ENCODE measurements around the gene KCNG2.

DNA sequence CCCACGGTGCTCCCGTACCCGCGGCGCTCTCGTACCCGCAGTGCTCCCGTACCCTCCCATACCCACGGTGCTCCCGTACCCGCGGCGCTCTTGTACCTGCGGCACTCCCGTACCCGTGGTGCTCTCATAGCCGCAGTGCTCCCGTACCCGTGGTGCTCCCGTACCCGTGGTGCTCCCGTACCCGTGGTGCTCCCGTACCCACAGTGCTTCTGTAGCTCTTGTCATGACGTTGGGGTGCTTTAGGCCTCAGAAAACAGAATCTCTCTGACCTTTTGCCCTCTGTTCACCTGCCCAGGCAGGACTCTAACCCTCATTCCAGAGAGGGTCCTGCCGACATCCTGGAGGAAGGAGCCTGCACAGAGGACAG is 118.4 kb downstream of the KCNG2 start:
- TF ChIP-seq YY1 (IDR thresholded peaks at IDR 0.05; ENCODE audit: low read depth, low read length): no peak
- TF ChIP-seq JUND (IDR thresholded peaks at IDR 0.05; ENCODE audit: low read length): no peak
- no peak for TF ChIP-seq MAX (IDR thresholded peaks at IDR 0.05)
- no peak for TF ChIP-seq POLR2A (IDR thresholded peaks at IDR 0.05; ENCODE audit: control extremely low read depth in 1 of 2, low read depth in 2 of 2, low read length in 2 of 2)
- TF ChIP-seq, protein P1, sequence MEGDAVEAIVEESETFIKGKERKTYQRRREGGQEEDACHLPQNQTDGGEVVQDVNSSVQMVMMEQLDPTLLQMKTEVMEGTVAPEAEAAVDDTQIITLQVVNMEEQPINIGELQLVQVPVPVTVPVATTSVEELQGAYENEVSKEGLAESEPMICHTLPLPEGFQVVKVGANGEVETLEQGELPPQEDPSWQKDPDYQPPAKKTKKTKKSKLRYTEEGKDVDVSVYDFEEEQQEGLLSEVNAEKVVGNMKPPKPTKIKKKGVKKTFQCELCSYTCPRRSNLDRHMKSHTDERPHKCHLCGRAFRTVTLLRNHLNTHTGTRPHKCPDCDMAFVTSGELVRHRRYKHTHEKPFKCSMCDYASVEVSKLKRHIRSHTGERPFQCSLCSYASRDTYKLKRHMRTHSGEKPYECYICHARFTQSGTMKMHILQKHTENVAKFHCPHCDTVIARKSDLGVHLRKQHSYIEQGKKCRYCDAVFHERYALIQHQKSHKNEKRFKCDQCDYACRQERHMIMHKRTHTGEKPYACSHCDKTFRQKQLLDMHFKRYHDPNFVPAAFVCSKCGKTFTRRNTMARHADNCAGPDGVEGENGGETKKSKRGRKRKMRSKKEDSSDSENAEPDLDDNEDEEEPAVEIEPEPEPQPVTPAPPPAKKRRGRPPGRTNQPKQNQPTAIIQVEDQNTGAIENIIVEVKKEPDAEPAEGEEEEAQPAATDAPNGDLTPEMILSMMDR (IDR thresholded peaks at IDR 0.05; ENCODE audit: control extremely low read depth in 1 of 3, insufficient read depth in 1 of 3, low read depth in 1 of 3, low read length in 3 of 3): no peak
- TF ChIP-seq EZH2 (IDR thresholded peaks at IDR 0.05; ENCODE audit: low read depth, low read length, severe bottlenecking): no peak
- TF ChIP-seq, protein P2, sequence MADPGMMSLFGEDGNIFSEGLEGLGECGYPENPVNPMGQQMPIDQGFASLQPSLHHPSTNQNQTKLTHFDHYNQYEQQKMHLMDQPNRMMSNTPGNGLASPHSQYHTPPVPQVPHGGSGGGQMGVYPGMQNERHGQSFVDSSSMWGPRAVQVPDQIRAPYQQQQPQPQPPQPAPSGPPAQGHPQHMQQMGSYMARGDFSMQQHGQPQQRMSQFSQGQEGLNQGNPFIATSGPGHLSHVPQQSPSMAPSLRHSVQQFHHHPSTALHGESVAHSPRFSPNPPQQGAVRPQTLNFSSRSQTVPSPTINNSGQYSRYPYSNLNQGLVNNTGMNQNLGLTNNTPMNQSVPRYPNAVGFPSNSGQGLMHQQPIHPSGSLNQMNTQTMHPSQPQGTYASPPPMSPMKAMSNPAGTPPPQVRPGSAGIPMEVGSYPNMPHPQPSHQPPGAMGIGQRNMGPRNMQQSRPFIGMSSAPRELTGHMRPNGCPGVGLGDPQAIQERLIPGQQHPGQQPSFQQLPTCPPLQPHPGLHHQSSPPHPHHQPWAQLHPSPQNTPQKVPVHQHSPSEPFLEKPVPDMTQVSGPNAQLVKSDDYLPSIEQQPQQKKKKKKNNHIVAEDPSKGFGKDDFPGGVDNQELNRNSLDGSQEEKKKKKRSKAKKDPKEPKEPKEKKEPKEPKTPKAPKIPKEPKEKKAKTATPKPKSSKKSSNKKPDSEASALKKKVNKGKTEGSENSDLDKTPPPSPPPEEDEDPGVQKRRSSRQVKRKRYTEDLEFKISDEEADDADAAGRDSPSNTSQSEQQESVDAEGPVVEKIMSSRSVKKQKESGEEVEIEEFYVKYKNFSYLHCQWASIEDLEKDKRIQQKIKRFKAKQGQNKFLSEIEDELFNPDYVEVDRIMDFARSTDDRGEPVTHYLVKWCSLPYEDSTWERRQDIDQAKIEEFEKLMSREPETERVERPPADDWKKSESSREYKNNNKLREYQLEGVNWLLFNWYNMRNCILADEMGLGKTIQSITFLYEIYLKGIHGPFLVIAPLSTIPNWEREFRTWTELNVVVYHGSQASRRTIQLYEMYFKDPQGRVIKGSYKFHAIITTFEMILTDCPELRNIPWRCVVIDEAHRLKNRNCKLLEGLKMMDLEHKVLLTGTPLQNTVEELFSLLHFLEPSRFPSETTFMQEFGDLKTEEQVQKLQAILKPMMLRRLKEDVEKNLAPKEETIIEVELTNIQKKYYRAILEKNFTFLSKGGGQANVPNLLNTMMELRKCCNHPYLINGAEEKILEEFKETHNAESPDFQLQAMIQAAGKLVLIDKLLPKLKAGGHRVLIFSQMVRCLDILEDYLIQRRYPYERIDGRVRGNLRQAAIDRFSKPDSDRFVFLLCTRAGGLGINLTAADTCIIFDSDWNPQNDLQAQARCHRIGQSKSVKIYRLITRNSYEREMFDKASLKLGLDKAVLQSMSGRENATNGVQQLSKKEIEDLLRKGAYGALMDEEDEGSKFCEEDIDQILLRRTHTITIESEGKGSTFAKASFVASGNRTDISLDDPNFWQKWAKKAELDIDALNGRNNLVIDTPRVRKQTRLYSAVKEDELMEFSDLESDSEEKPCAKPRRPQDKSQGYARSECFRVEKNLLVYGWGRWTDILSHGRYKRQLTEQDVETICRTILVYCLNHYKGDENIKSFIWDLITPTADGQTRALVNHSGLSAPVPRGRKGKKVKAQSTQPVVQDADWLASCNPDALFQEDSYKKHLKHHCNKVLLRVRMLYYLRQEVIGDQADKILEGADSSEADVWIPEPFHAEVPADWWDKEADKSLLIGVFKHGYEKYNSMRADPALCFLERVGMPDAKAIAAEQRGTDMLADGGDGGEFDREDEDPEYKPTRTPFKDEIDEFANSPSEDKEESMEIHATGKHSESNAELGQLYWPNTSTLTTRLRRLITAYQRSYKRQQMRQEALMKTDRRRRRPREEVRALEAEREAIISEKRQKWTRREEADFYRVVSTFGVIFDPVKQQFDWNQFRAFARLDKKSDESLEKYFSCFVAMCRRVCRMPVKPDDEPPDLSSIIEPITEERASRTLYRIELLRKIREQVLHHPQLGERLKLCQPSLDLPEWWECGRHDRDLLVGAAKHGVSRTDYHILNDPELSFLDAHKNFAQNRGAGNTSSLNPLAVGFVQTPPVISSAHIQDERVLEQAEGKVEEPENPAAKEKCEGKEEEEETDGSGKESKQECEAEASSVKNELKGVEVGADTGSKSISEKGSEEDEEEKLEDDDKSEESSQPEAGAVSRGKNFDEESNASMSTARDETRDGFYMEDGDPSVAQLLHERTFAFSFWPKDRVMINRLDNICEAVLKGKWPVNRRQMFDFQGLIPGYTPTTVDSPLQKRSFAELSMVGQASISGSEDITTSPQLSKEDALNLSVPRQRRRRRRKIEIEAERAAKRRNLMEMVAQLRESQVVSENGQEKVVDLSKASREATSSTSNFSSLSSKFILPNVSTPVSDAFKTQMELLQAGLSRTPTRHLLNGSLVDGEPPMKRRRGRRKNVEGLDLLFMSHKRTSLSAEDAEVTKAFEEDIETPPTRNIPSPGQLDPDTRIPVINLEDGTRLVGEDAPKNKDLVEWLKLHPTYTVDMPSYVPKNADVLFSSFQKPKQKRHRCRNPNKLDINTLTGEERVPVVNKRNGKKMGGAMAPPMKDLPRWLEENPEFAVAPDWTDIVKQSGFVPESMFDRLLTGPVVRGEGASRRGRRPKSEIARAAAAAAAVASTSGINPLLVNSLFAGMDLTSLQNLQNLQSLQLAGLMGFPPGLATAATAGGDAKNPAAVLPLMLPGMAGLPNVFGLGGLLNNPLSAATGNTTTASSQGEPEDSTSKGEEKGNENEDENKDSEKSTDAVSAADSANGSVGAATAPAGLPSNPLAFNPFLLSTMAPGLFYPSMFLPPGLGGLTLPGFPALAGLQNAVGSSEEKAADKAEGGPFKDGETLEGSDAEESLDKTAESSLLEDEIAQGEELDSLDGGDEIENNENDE (IDR thresholded peaks at IDR 0.05; ENCODE audit: insufficient replicate concordance, low read length): no peak
- no peak for TF ChIP-seq GABPA (IDR thresholded peaks at IDR 0.05; ENCODE audit: borderline replicate concordance, insufficient read depth, low read length)
- TF ChIP-seq SRF (IDR thresholded peaks at IDR 0.05; ENCODE audit: low read depth, low read length): no peak
- no peak for TF ChIP-seq KDM5A (IDR thresholded peaks at IDR 0.05; ENCODE audit: low read length)
- TF ChIP-seq HDAC6 (IDR thresholded peaks at IDR 0.05; ENCODE audit: low read depth, low read length): no peak
- no peak for TF ChIP-seq SIX5 (IDR thresholded peaks at IDR 0.05; ENCODE audit: low read depth, low read length)
- no peak for TF ChIP-seq POLR2AphosphoS5 (IDR thresholded peaks at IDR 0.05; ENCODE audit: low read depth, low read length)

All from H1 (cell line).